Natural killer cell treated with Interleukin-12 subunit alpha and Interleukin-12 subunit beta and Interleukin-15 and Interleukin-18, amount 100 ng/mL, for 72 hours (primary cell): Measurements from ENCODE around the gene SEMA3C. TPM values are rescaled to one million over a fixed set of nuclear protein-coding genes. Genes with fewer than 3 reads are reported as not detected.

Experiments
- ATAC-seq, 2 donors: fragments of 150-1000 bp; cut with Tn5 transposase in 1 of 2; sonication (Bioruptor Pico), chemical (Tn5 transposase) in 1 of 2; 2 replicates each; pipeline ENCODE4 v1.10.0; 2021
- DNase-seq: peaks from one replicate; pipeline ENCODE4 v3.0.0; 2022; ENCODE audit warnings: low spot score
- H3K27ac Mint-ChIP-seq, 2 donors: 1 replicate in 1 of 2; 2 replicates in 1 of 2; pipeline ENCODE4 v1.8.0; 2022; ENCODE audit warnings: mixed read lengths in 2 of 2, mild to moderate bottlenecking in 1 of 2, moderate library complexity in 1 of 2
- H3K27me3 Mint-ChIP-seq, 2 donors: 1 replicate in 1 of 2; 2 replicates in 1 of 2; pipeline ENCODE4 v1.8.0; 2022; ENCODE audit warnings: mixed read lengths in 2 of 2
- H3K36me3 Mint-ChIP-seq: one replicate; pipeline ENCODE4 v1.8.0; 2022; ENCODE audit warnings: mixed read lengths
- H3K4me1 Mint-ChIP-seq, 2 donors: 1 replicate in 1 of 2; 2 replicates in 1 of 2; pipeline ENCODE4 v1.8.0; 2022; ENCODE audit warnings: low read depth in 2 of 2, mixed read lengths in 2 of 2, mild to moderate bottlenecking in 1 of 2
- H3K4me3 Mint-ChIP-seq: one replicate; pipeline ENCODE4 v1.8.0; 2022; ENCODE audit warnings: mixed read lengths
- H3K9me3 Mint-ChIP-seq: 2 replicates; pipeline ENCODE4 v1.8.0; 2022; ENCODE audit warnings: mixed read lengths
- total RNA-seq, 2 donors: library from RNA; stranded (reverse); gene quantifications; one replicate each; pipeline ENCODE4 v1.2.3, GENCODE V29; 2022

SEMA3C gene
- total RNA-seq, 2 donors from 2014 or later = 1.1 TPM; not detected in 1

DNA sequence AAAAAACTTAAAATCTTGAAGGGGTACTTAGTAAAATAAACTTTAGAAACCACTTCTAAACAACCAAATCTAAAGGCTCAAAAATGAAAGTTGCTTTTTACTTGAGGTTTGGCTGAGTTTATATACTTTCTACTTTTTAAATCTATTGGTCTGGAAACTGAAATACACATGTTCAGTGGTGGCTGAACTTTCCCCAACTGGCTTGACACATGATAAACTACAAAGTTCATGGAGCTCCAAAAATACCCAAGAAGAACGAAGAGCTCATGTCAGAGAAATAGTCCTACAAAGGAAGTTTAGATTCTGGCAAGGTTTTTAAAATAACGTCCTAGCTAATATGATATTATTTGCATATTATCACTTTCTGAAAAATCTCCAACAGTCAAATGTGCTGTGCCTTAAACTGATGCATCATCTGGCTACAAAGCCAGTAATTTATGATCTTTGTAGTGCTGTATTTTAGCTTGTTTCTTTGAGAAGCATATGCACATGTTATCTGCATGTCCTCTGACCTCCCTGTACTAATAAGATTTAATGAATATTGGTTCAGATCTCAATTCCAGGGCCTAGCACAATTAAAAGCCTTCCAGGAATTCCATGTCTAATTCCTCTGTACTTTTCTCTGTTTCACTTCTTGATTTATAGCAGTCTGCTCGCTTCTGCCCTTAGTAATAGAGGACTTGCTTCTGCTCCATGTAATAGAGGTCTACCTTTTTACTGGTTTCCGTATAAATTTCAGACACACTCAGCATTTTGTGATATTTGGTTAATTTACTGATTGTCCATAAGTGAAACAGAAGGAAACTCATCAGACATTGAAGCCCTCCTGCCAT is 28.2 kb downstream of the SEMA3C start:
- no peaks in the 10 kb centered on the region for H3K4me1 Mint-ChIP-seq
- no peak for DNase-seq
- H3K4me3 Mint-ChIP-seq = no peak overlapping the region
- no peak for ATAC-seq
- no peaks in the 10 kb centered on the region for H3K36me3 Mint-ChIP-seq
- no peak overlapping the region for H3K27ac Mint-ChIP-seq
- no peaks in the 10 kb centered on the region for H3K27me3 Mint-ChIP-seq
- H3K9me3 Mint-ChIP-seq = peaks cover 4% of the 10 kb centered on the region

DNA sequence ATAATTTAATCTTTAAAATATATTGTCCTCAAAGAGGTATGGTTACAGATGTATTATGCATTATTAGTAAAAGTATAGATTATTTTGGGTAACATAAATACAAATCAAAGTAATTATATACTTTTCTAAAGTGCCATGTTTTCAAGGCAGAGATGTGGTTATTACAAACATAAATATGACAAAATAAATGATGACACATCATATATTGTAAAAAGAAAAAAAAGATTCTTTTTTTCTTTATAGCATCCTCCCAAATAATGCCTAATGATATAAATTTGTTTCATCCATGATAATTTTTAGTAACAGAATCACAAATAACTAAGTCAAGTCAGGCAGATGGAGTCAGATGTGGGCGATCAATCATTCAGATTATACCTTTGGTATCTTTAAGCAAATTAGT is 29.3 kb downstream of the SEMA3C start:
- H3K4me1 Mint-ChIP-seq = no peaks in the 10 kb centered on the region
- H3K9me3 Mint-ChIP-seq = peaks cover 4% of the 10 kb centered on the region
- DNase-seq (no peak), ATAC-seq (no peak)
- H3K36me3 Mint-ChIP-seq = no peaks in the 10 kb centered on the region
- no peak overlapping the region for H3K4me3 Mint-ChIP-seq
- no peaks in the 10 kb centered on the region for H3K27me3 Mint-ChIP-seq
- H3K27ac Mint-ChIP-seq = no peak overlapping the region

DNA sequence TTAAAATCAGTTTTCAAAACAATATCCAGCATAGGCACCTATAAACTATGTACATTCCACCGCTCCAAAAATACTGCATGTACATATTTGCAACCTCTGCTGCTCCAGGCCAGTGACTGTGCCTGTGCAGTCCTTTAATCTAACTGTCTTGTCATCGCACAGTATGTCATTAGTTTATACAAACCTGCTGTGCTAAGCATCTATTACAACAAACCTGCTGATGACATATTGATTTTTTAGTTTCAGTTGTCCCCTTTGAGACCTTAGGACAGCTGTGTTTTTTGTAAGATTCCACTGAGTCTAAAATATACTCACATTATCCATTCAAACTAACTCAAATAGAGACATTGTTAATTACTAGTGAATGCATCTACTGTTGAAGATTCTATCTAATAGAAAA is 33.1 kb downstream of the SEMA3C start:
- H3K27me3 Mint-ChIP-seq = no peaks in the 10 kb centered on the region
- no peaks in the 10 kb centered on the region for H3K4me1 Mint-ChIP-seq
- no peak overlapping the region for H3K4me3 Mint-ChIP-seq

GRCh38 chr7:80884511-80885195 is 34.2 kb downstream of the SEMA3C start:
- no peaks in the 10 kb centered on the region for H3K9me3 Mint-ChIP-seq
- H3K4me1 Mint-ChIP-seq = peaks cover 0 to 3% of the 10 kb centered on the region in 2 donors
- no peaks in the 10 kb centered on the region for H3K27me3 Mint-ChIP-seq
- no peak overlapping the region for H3K4me3 Mint-ChIP-seq
- DNase-seq = no peak
- no peaks in the 10 kb centered on the region for H3K36me3 Mint-ChIP-seq
- no peak for ATAC-seq
- H3K27ac Mint-ChIP-seq = no peak overlapping the region

More for the DNA sequence above, 33.1 kb downstream of the SEMA3C start:
- Mint-ChIP-seq H3K9me3 (no peaks in the 10 kb centered on the region), H3K27ac (no peak overlapping the region), H3K36me3 (no peaks in the 10 kb centered on the region)
- DNase-seq = no peak
- ATAC-seq = no peak

DNA sequence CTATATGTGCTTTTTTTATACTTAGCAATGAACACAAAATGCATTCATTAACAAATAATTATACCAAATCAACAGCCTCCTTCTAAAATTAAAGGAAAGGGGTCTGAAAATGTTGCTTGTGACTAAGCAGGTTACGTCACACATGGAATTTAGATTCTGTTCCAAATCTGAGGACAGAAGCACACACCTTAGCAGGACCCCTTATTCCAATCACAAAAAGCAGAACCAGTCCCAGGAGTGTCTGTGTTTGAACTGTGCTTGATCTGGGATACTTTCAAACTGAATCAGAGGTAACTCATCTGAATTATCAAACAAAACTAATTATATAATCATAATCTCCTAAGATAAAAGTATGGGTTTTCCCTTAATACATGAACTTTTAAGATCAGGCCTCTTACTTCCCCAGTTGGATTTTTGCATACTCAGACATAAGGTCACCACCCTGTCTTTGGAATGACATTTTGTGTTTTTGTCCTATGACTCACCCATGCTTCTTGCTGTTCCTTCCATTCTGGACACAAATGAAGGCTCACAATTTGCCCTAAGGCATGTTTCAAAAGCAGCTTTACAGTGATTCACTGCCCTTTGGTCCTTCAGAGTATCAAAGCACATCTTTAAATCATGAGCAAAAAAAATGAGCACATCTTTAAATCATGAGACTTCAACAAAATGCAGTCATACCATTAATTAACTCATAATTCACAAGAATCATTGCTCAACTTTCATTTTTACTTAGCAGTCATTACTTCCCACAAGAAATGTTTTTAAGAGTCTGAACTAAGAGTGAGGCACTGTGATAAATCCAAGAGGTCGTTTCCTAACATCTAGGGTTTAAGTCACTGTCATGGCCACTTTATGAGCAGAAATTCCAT is 35.5 kb downstream of the SEMA3C start:
- H3K4me3 Mint-ChIP-seq = no peak overlapping the region
- no peak for ATAC-seq

DNA sequence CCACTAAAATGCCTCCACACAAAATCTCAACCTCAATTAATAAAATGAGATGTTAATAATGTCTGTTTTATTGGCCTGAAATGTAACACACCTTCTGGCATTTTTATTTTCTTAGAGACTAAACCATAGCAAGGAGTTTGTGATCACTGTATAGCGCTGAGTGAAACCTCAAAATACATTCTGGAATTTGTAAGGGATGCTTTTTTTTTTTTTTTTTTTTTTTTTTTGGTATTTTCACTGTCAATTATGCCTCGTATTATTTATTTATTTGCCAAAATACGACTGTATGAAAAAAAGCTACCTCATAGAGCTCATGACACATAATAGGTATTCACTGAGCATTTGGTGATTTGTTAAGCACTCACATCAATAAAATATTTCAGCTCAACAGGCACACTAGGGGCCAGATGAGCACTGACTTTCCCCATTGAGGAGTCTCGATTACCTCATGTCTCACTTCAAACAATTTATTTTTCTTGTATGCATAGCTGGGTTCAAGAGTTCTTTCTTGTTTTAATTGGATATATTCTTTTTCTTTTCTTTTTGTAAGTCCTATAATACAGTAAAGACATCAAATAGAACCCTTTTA is 36.5 kb downstream of the SEMA3C start:
- H3K4me1 Mint-ChIP-seq = peaks cover 0 to 6% of the 10 kb centered on the region in 2 donors
- no peak overlapping the region for H3K27ac Mint-ChIP-seq
- no peak overlapping the region for H3K4me3 Mint-ChIP-seq

More for the DNA sequence above, 35.5 kb downstream of the SEMA3C start:
- Mint-ChIP-seq H3K27ac (no peak overlapping the region), H3K4me1 (peaks cover 0 to 4% of the 10 kb centered on the region in 2 donors), H3K36me3 (no peaks in the 10 kb centered on the region), H3K27me3 (no peaks in the 10 kb centered on the region), H3K9me3 (no peaks in the 10 kb centered on the region)
- no peak for DNase-seq

GRCh38 chr7:80881351-80881900 is 37.4 kb downstream of the SEMA3C start:
- Mint-ChIP-seq H3K27me3 (no peaks in the 10 kb centered on the region), H3K9me3 (no peaks in the 10 kb centered on the region), H3K4me3 (no peak overlapping the region), H3K27ac (no peak overlapping the region), H3K4me1 (peaks cover 0 to 10% of the 10 kb centered on the region in 2 donors), H3K36me3 (no peaks in the 10 kb centered on the region)
- ATAC-seq = no peak
- DNase-seq = no peak

More for the DNA sequence above, 36.5 kb downstream of the SEMA3C start:
- Mint-ChIP-seq H3K27me3 (no peaks in the 10 kb centered on the region), H3K36me3 (no peaks in the 10 kb centered on the region), H3K9me3 (no peaks in the 10 kb centered on the region)
- DNase-seq = no peak
- ATAC-seq = no peak

DNA sequence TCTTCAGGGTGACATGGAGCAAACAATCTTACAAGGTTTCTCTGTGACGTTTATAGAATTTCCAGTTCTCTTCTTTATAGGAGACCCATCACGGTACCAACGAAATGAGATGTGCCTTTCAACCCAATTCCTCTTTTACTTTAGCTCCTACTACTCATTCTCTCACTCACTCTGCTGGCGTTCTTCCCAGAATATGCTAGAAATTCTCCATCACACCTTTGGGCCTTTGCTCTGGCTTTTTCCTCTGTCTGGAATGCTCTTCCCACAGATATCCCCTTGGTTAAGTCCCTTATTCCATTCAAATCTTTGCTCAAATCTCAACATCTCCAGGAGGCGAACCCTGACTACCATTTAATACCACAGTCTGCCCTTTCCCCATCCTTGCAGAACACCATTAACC is 39.0 kb downstream of the SEMA3C start:
- H3K4me1 Mint-ChIP-seq = peaks cover 0 to 15% of the 10 kb centered on the region in 2 donors
- H3K27me3 Mint-ChIP-seq = no peaks in the 10 kb centered on the region
- ATAC-seq = no peak

GRCh38 chr7:80876894-80877414 is 41.9 kb downstream of the SEMA3C start:
- Mint-ChIP-seq H3K9me3 (no peaks in the 10 kb centered on the region), H3K4me3 (no peak overlapping the region), H3K27ac (no peak overlapping the region), H3K27me3 (no peaks in the 10 kb centered on the region), H3K4me1 (peaks cover 0 to 19% of the 10 kb centered on the region in 2 donors), H3K36me3 (no peaks in the 10 kb centered on the region)
- DNase-seq = no peak
- ATAC-seq = peak in 1 of 2 donors; percentile 53

More for the DNA sequence above, 39.0 kb downstream of the SEMA3C start:
- no peak for DNase-seq
- Mint-ChIP-seq H3K27ac (no peak overlapping the region), H3K9me3 (no peaks in the 10 kb centered on the region), H3K4me3 (no peak overlapping the region), H3K36me3 (no peaks in the 10 kb centered on the region)

GRCh38 chr7:80875537-80876120 is 43.2 kb downstream of the SEMA3C start:
- H3K27ac Mint-ChIP-seq = no peak overlapping the region
- no peaks in the 10 kb centered on the region for H3K9me3 Mint-ChIP-seq
- DNase-seq (no peak), ATAC-seq (no peak)
- peaks cover 0 to 19% of the 10 kb centered on the region in 2 donors for H3K4me1 Mint-ChIP-seq
- H3K27me3 Mint-ChIP-seq = no peaks in the 10 kb centered on the region
- H3K4me3 Mint-ChIP-seq = no peak overlapping the region
- H3K36me3 Mint-ChIP-seq = no peaks in the 10 kb centered on the region

DNA sequence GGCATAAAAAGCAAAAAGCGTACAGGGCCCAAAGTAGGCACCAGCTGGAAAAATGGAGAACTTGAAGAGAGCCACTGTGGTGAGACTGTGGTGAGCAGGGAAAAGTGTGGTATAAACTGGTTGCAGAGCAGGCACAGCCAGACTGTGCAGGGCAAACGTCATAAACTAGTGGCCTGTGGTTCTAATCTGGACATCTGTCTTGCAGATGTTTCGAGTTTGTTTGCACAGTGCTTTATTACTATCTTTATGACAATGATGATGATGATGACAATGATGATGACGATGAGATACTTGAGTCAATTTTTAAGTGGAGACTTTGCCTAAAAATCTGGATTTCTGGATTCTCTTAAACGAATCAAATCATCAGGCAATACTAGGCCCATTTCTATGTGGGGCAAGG is 45.7 kb downstream of the SEMA3C start:
- H3K36me3 Mint-ChIP-seq = no peaks in the 10 kb centered on the region
- DNase-seq = no peak
- no peaks in the 10 kb centered on the region for H3K9me3 Mint-ChIP-seq
- H3K4me1 Mint-ChIP-seq = peaks cover 0 to 13% of the 10 kb centered on the region in 2 donors
- H3K27me3 Mint-ChIP-seq = no peaks in the 10 kb centered on the region
- ATAC-seq = no peak
- H3K4me3 Mint-ChIP-seq = no peak overlapping the region
- H3K27ac Mint-ChIP-seq = no peak overlapping the region

- Mint-ChIP-seq H3K4me1 (peaks cover 0 to 9% of the 10 kb centered on the region in 2 donors), H3K9me3 (no peaks in the 10 kb centered on the region), H3K4me3 (no peak overlapping the region), H3K27me3 (no peaks in the 10 kb centered on the region), H3K36me3 (no peaks in the 10 kb centered on the region), H3K27ac (no peak overlapping the region)
- ATAC-seq = no peak
- no peak for DNase-seq
Measured at GRCh38 chr7:80871228-80871627, 47.6 kb downstream of the SEMA3C start.
